ENCODE data around the gene ZNF74.
A peak's percentile ranks its signal among the peaks of the same experiment; 100 is the strongest.
"Not testable (repeated sequence)": the region's sequence is repeated elsewhere in the genome, so short reads cannot be mapped to it uniquely, and the experiment has no call there.

ZNF74 gene

DNA sequence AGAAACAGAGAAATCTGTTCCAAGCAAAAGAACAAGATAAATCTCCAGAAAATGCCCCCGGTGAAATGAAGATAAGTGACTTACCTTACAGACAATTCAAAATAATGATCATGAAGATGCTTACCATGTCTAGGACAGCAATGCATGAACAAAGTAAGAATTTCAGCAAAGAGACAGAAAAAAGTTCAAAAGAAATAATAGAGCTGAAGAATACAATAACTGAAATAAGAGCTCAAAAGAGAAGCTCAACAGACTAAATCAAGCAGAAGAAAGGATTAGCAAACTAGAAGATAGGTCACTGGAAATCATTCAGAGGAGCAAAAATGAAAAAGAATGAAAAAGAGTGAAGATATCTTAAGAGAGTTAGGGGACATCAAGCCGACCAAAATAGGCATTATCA, 19.8 kb upstream of the ZNF74 start:
- not testable (repeated sequence) for H3K27ac ChIP-seq; DNase-seq (ENCODE audit: low read depth, low spot score)

DNA sequence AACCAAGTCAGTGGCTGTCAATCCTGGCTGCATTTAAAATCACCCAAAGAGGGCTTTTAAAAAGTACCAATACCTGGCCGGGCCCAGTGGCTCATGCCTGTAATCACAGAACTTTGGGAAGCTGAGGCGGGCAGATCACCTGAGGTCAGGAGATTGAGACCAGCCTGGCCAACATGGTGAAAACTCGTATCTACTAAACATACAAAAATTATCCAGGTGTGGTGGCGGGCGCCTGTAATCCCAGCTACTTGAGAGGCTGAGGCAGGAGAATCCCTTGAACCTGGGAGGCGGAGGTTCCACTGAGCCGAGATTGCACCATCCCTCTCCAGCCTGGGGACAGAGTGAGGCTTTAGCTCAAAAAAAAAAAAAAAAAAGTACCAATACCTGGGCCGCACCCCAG, 17.7 kb upstream of the ZNF74 start:
- H3K27ac ChIP-seq; DNase-seq (ENCODE audit: low read depth, low spot score): not testable (repeated sequence)

DNA sequence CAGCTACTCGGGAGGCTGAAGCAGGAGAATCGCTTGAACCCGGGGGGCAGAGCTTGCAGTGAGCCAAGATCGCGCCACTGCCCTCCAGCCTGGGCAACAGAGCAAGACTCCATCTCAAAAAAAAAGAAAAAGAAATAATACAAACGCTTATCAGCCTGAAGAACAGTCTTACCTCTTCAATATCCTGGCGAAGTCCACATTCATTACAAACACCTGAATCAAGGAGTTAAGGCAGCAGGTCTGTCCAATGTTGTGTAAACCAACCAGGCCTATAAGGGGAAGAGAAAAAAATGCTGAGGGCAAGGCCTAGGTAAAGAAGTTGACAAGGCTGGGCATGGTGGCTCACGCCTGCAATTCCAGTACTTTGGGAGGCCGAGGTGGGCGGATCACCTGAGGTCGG, 17.0 kb upstream of the ZNF74 start:
- DNase-seq (ENCODE audit: low read depth, low spot score); H3K27ac ChIP-seq: not testable (repeated sequence)

DNA sequence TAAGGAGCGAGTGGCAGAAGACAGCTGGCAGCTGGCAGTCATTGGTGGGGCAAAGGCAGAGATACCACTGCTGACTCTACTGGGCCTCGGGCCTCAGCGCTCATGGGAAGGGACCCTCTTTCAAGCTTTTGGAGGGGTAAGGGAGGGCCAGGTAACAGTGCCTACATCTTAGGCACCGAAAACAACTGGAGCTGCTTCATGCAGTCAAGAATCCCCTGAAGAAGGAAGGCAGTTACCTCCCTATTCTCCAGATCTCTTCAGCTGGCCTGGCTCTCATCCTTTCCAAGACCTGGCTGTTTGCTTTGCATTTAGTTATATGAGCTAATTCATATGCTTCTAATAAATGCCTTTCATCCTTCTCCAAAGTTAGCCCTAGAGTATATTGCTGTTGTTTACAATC, 15.8 kb upstream of the ZNF74 start:
- H3K27ac ChIP-seq: no peak overlapping the region
- no peak for DNase-seq (ENCODE audit: low read depth, low spot score)

DNA sequence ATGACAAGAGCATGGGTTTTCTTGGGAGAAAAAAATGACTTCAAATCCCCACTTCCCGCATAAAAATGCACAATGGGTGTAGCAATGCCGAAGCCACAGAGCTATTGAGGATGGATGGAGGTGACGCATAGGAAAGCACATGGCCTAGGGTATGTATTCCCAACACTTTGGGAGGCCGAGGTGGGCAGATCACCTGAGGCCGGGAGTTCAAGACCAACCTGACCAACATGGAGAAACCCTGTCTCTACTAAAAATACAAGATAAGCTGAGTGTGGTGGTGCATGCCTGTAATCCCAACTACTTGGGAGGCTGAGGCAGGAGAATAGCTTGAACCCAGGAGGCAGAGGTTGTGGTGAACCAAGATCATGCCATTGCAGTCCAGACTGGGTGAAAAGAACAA, 15.3 kb upstream of the ZNF74 start:
- DNase-seq (ENCODE audit: low read depth, low spot score); H3K27ac ChIP-seq: not testable (repeated sequence)

DNA sequence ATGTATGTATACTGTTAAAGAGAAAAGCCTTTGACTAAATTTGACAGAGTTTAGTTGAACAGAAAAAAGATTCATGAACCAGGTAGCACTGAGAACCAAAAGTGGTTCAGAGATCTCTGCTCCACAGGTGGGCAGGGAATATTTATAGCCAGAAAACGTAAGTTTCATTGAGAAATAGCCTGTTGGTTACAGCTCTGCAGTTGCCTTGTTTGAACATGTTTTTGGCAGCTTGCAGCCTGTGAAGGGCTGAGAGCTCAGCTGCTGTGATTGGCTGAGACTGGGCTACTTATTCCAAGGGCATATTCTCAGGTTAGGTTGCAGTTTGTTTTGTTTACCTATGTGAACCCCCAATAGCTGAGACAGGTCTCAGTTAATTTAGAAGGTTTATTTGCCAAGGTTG, 13.5 kb upstream of the ZNF74 start:
- DNase-seq (ENCODE audit: low read depth, low spot score): no peak
- H3K27ac ChIP-seq: no peak overlapping the region

DNA sequence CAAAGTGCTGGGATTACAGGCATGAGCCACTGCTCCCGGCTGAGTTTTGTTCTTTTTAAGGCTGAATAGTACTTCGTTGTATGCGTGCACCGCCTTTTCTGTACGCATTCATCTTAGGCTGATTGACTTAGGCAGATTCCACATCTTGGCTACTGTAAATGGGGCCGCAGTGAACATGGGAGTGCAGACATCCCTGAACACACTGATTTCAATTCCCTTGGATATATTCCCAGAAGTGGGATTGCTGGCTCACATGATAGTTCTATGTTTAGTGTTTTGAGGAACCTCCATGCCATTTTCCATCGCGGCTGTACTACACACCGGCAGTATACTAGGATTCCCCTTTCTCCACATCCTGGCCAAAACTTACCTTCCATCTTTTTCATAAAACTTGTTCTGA, 10.4 kb upstream of the ZNF74 start:
- H3K27ac ChIP-seq: no peak overlapping the region
- DNase-seq (ENCODE audit: low read depth, low spot score): no peak

DNA sequence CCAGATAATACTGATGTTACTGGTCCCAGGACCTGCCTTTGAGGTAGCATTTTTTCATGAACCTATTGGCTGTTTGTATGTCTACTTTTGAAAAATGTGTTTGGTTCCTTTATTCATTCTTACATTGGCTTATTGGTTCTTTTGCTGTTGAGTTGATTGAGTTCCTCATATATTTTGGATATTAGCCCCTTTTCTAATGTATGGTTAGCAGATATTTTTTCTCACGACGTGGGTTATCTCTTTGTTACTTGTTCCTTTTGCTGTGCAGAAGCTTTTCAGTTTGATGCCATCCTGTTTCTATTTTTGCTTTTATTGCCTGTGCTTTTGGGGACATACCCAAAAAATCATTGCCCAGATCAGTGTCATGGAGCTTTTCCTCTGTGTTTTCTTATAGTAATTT, 9.8 kb upstream of the ZNF74 start:
- no peak for DNase-seq (ENCODE audit: low read depth, low spot score)
- H3K27ac ChIP-seq: no peak overlapping the region

DNA sequence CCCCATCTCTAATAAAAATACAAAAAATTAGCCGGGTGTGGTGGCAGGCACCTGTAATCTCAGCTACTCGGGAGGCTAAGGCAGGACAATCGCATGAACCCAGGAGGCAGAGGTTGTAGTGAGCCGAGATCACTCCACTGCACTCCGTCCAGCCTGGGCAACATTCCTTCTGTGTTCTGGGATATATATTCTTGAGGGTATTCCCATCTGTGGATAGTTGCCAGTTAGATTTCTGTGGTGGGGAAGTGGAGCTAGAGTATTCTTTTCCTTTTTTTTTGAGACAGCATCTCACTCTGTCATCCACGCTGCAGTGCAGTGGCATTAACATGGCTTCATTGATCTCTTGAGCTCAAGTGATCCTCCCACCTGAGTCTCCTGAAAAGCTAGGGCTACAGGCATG, 9.1 kb upstream of the ZNF74 start:
- DNase-seq (ENCODE audit: low read depth, low spot score): no peak
- no peak overlapping the region for H3K27ac ChIP-seq

DNA sequence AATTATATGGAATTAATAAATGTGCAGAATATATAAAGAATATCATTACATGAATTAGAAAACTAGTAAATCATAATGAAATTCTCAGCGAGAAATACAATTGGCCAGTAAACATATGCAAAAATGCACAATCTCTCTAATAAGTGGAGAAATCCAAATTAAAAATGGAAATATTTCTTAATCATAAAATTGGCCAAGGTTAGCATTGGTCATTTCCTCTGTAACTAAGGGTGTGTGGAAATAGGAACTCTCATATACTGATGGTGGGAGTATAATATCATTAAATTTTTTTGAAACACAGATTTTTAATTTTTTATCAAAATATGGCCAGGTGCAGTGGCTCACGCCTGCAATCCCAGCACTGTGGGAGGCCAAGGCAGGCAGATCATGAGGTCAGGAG, 7.6 kb upstream of the ZNF74 start:
- no peak overlapping the region for H3K27ac ChIP-seq
- DNase-seq (ENCODE audit: low read depth, low spot score): no peak

DNA sequence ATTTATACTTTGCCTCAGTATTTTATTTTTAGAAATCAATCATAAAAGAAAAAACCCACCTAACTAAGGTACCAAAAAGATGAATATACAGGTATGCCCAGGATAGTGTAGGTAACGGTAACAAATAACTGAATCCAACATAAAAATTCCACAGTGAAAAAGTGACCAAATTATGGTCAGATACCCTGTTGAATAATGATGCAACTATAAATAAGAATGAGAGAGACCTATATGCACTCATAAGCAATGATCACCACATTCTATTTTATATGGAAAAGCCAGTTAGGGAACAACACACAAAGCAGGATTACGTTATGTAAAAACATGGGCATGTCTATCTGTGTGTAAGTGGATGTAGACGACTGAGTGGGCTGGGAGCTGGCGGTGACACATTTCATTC, 7.0 kb upstream of the ZNF74 start:
- H3K27ac ChIP-seq: no peak overlapping the region
- DNase-seq (ENCODE audit: low read depth, low spot score): no peak

DNA sequence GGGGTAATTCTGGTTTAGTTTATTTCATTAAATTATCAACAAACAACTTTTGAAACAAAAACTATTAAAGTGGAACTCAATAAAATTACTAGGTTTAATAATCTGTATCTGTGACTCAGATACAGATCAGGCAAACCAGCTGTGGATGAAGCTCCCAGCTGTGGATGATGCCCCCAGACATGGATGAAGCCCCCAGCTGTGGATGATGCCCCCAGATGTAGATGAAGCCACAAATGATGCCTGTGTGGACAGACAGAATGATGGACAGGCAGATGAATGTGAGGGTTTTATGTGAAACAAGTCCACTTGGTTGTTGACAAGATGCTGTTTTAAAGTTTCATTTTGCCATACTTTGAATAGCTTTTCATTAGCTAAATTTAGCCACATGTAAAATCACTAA, 5.8 kb upstream of the ZNF74 start:
- no peak for DNase-seq (ENCODE audit: low read depth, low spot score)
- no peak overlapping the region for H3K27ac ChIP-seq

DNA sequence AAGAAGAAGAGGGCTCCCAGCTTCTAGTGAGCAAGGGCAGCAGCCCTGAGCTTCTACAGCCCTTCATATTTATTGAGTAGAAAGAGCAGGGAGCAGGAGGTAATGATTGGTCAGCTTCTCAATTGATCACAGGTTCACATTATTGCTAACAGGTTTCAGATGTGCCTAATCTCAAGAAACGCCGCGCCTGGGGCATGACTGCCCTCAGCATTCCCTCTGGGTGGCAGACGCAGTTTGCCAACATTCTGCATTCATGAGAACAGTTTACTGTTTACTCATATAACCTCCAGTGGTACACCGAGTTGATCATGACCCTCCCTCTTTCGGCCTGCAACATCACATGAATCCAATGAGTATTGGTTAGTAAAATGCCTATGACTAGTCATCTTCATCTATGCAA, 4.7 kb upstream of the ZNF74 start:
- no peak for DNase-seq (ENCODE audit: low read depth, low spot score)
- H3K27ac ChIP-seq: no peak overlapping the region

DNA sequence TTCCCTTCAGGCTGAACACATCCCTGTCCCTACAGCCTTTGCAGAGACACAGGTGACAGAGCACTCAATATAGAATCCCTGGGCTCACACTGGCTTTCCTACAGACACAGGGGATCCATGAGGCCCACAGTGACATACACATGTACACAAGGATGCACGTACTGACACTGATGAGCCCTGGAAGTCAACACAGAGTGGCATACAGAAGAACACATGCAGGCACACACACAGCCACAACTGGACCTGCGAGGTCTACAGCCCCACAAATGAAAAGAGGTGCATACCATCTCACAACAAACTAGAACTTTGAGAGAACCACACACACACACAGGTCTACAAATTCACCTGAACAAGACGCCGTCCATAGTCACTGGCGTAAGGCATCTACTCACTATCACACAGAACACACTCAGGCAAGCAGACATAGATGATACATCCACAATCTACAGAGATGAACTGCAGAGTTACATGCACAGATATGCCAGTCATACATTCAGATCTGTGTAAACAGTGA, 3.5 kb upstream of the ZNF74 start:
- DNase-seq (ENCODE audit: low read depth, low spot score): no peak
- no peak overlapping the region for H3K27ac ChIP-seq

DNA sequence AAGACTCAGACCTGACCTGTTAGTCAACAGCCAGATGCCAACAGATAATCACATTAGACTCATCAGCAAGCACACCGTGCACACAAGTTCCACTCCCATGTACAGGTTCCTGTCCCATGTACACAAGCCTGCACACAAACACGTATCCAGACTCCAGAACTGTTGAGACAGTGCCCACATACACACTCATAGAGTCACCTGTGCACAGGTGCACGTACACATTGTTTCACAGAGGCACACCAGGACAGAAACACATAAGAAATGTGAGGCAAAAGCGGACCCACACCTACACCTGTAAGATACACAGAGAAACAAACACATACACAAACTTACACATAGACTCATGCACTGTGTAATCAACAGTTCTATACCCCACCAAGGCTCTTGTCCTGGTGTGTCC, 2.7 kb upstream of the ZNF74 start:
- no peak for DNase-seq (ENCODE audit: low read depth, low spot score)
- H3K27ac ChIP-seq: no peak overlapping the region

DNA sequence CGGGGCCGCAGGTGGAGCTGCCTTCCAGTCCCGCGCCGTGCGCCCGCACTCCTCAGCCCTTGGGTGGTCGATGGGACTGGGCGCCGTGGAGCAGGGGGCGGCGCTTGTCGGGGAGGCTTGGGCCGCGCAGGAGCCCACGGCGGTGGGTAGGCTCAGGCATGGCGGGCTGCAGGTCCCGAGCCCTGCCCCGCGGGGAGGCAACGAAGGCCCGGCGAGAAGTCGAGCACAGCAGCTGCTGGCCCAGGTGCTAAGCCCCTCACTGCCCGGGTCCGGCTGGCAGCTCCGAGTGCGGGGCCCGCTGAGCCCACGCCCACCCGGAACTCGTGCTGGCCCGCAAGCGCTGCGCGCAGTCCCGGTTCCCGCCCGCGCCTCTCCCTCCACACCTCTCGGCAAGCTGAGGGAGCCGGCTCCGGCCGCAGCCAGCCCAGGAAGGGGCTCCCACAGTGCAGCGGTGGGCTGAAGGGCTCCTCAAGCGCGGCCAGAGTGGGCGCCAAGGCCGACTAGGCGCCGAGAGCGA, 1.5 kb upstream of the ZNF74 start:
- DNase-seq (ENCODE audit: low read depth, low spot score); H3K27ac ChIP-seq: not testable (repeated sequence)

DNA sequence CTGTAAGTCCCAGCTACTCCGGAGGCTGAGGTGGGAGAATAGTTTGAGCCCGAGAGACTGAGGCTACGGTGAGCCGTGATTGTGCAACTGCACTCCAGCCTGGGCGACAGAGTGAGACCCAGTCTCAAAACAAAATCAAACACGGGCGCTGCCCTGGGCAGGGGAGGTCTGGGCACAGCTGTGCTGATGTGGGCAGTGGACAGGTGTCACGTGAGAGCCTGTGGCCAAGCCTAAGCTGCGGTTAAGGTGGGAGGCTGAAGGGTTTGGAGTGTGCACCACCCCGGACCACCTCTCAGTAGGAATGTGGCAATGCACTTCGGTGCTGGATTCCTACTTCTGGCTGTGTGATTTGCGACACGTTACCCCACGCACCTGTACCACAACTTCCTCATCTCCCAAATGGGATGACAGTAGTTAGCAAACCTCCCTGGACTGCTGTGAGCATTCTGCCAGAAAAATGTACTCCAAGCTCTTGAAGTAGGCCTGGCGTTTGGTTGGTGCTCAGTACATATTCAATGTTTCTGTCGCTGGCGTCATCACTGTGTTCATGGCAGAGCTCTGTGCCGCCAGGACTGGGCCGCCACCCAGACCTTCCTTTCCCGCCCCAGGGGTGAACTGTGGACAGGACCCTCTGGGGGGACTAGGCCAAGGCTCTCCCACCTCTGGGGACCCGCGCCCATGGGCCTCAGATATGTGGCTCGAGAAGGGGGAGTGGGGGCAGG, 807 bp upstream of the ZNF74 start:
- DNase-seq (ENCODE audit: low read depth, low spot score): no peak
- H3K27ac ChIP-seq: peak overlapping the region; percentile 17

DNA sequence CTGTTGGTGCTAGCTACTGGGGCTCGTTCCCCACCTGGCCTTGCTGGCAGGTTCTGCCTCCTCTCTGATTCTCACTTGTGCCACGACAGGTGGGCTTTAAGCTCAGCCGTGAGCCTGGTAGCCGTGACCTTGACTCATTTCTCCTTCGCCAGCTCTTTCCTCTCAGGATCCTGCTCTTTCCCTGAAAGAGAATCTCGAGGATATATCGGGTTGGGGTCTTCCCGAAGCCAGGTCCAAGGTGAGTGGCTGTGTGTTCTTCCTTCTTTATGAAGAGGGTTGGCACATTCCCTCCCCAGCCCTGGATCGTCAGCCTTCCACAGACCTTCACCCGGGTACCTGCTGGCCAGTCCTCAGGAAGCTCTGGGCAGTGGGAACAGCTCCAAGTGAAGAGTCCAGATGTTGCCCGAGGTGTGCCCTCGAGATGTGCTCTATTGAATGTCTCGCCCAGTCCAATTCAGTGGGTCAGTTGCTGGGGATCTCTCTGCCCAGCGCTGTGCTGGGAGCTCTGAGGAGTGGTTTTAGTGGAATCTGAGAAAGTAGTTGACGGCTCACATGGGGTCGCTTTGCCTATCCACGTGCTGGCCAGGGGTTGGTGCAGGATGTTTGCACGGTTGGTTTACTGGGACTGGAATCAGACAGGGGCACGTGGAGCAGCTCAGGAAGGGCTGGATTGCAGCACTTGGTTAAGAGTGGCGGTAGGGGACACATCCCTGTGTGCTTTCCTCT, 1.4 kb downstream of the ZNF74 start:
- no peak for DNase-seq (ENCODE audit: low read depth, low spot score)
- H3K27ac ChIP-seq: no peak overlapping the region

DNA sequence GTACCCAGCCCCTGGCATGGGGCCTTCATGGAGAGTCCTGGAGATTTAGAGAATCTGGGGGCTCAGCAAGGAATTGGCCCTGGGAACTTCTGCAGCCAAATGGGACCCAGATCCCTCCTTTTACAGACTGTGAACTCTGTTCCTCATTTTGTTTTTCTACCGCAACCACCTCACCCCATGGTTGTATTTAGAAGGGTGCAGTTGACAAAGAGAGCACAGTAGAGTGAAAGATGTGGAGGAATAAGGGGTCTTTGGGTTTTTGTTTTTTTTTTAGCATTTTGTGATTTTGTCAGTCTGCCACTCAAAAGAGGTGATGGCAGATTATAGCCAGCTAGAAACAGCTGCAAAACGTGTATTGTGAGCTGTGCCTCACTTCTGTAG, 1.9 kb downstream of the ZNF74 start:
- no peak for DNase-seq (ENCODE audit: low read depth, low spot score)
- no peak overlapping the region for H3K27ac ChIP-seq

DNA sequence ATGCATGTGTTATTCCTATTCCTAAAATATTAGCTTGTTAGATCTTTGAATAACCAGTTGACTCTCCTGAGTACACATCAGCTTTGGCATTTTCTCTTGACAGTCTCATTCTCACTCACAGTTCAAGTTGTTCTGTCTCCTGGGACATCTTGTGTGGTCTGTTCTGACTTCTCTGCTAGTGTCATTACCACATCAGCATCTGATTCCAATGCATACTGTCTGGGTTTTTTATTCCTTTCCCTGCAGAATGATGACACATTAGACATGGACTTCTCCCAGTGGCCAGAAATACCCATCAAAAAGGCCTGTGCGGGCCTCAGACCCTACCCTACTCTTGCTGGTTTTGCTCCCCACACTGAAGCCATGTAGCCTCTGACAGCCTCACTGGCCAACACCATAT, 2.7 kb downstream of the ZNF74 start:
- no peak overlapping the region for H3K27ac ChIP-seq
- no peak for DNase-seq (ENCODE audit: low read depth, low spot score)

DNA sequence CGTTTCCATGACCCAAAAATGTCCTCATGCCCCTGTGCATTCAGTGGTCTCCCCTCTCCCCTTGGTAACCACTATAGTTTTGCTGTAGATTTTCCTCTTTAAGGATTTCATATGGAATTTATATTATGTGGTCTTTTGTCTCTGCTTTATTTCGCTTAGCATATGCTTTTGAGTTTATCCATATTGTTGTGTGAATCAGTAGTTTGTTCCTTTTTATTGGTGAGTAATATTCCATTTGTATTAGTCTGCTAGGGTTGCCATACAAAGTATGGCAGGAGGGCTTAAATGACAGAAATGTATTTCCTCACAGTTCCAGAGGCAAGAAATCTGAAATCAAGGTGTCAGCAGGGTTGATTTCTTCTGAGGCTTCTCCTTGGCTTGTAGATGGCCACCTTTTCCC, 3.5 kb downstream of the ZNF74 start:
- no peak for DNase-seq (ENCODE audit: low read depth, low spot score)
- H3K27ac ChIP-seq: no peak overlapping the region

DNA sequence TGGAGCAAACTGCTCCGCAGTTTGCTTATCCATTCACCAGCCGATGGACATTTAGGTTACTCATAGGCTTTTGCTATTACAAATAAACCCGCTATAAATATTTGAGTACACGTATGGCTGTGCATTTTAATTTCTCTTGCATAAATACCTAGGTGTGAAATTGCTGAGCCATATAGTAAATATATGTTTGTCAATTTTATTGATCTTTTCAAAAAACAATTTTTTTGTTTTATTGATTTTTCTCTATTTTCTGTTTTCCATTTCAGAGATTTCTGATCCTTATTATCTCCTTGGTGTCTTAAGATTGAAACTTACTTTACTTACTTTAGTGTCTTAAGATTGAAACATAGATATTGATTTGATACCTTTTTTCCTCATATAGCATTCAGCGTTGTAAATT, 4.5 kb downstream of the ZNF74 start:
- no peak overlapping the region for H3K27ac ChIP-seq
- DNase-seq (ENCODE audit: low read depth, low spot score): no peak
